NCI-H1092 treated with DMSO at 0.1 percent for 48 hours (cell line): Measurements from ENCODE around the gene LCN10.
A peak's percentile ranks its signal among the peaks of the same experiment; 100 is the strongest.

Source experiments
- DNase-seq: peaks from one replicate; lab custom pipeline; 2025; lab: John Stamatoyannopoulos, UW

Gene LCN10

DNA sequence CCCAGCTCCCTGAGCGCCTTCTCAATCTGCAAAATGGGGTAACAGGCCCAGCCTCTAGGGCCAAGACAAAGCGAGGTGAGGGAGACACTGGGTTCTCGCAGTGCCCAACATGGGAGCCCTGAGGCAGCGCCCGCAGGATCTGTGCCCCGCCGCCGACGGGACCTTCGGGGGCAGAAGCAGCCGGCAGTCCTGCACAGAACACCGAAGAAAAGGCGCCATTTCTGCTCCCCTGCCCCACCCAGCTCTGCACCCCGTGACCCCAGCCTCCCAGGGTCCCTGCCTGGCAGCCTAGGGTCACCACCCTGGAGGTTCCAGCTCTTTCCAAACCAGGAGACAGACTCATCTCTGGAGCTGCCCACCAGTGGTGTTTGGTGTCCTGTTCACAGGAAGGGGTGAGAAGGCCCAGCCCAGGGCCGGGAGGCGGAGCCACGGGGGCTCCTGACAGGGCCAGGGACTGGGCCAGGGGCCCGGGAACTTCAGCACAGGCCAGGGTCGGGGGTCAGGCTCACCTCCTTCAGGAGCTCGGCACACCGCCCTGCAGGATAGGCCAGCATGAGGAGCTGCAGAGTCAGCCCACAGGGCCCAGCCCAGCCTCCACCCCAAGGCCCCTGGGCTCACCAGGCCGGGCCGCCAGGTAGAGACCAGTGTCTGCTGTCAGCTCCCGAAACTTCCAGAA lies 12.0 kb upstream of the LCN10 start:
- no peak for DNase-seq

DNA sequence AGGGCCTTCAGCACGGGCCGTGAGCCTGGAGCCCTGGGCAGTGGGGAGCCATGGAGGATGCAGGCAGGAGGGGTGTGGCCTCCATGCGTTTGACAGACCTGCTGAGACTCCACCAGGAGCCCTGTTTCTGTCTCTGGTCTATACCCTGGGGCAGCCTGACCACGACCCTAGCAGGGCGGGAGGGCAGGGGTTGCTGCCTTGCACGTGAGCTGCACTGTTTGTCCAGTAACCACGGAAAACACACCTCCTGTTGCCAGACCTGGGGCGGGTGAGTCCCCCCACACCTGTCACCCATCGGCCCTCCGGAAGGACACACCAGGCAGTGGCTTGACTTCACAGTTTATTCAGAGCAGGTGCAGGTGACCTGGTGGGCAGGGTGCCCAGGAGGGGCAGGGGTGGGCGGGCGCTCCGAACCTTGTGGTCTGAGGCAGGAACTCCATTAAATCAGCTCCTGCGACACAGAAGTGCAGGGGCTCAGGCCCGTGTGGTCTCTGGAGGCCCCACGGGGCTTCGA lies 11.4 kb upstream of the LCN10 start:
- peak; percentile 6 for DNase-seq

DNA sequence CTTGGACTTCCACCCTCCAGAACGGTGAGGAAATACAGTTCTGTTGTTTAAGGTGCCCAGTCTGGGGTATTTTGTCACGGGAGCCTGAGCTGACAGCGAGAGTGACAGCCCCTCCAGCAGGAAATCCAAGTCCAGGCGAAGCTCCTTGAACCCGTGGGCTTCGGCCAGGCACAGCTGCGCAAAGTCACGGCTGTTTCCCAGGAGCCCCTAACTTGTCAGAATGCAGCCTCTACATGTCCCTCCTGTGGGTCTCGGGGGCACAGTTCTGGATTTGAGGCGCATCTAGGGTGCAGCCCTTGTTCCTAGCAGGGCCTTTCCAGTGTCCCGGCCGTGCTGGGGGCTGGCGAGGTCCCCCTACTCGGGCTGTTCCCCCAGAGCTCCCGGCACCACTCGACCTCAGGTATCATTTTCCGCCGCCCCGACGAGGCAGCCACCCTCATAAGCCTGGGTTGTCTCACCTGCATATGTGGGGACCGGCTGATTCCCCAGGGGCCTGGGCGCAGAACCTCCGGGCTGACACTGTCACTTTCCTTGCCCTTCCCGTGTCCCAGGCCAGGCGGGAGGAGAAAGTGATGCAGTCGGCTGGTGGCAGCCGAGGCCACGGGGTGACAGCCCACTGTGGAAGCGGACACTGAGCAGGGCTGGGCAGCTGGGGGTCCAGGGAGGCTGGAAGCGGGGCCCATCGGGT lies 10.8 kb upstream of the LCN10 start:
- DNase-seq, result no peak

DNA sequence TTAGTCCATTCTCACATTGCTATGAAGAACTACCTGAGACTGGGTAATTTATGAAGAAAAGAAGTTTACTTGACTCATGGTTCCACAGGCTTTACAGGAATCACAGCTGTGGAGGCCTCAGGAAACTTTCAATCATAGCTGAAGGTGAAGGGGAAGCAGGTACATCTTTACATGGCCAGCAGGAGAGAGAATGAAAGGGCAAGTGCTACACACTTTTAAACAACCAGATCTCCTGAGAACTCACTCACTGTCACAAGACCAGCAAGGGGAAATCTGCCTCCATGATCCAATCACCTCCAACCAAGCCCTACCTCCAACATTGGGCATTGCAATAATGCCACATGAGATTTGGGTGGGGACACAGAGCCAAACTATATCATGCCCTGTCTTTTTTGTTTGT lies 9.1 kb upstream of the LCN10 start:
- DNase-seq, result no peak

DNA sequence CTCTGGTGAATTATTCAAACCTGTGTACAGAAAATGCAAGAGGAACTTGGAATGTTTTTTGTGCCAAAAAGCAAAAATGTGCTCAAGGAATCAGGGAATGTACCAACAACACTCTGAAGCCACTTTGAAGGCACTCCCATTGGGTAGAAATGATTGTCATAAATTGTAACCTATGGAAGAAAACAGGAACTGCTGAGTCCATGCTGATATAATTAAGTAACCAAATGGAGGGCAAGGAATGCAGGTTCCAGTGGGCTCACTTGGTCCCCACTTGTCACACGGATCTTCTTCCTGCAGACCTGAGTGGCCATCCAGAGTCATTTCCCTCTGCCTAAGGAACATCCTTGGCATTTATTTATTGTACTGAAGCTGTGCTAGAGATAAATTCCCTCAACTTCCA lies 8.5 kb upstream of the LCN10 start:
- DNase-seq, result no peak

DNA sequence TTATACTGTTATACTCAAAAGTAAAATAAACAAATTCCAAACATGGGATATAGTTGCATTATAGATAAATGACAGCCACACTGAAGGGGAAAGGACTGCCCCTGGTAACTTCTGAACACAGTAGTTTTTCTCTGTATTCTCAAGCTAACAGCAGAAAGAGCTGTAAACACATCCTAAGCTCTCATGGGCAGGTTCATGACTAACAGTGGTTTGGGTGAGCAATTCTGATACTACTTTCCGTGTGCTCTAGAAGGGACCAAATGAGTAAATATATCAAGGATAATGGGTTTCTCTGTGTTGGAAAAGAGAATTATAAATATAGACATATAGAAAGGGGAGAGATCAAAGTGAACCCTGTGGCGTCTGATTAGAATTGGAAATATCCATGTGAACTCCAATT lies 7.8 kb upstream of the LCN10 start:
- no peak for DNase-seq

DNA sequence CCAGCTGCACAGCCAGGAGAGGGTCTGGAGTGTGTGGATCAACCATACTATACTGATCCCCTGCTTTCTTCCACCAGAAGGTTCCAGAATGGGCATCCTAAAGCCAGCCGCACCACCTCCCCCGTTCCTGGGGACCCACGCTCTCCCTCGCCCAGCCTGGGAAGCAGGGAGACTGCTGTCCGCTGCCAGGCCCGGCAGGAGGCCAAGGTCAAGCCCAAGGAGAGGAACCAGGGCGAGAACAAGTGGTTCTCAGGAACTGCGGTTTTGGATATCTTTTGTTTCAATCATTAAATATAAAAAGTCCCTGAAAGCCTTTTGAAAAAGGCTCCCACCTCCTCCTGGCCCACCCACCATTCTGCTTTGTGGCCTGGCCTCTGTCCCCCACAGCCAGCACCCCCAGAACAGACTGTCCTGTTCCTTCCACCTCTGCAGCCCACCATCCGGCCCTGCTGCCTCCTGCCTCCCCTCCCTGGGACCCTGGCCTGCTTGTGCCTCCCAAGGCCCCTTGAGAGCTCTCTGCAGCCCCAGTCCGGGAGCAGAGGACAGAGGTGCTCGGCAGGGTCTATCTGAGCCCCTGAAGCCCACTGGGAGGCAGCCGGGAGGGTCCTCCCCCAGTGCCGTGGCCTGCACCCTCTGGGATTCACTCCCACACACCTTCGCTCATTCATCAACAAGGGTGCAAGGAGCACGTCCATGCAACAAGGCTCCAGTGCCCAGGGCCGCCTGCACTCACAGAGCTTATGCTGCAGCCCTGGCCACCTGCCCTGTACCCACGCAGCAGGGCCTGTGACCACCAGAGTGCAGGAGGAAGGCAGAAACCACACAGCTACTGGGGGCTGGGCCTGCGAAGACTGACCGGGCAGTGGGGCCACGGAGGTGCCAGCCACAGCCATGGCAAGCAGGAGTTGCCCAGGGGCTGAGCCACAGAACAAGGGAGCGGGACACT lies 6.2 kb upstream of the LCN10 start:
- no peak for DNase-seq

DNA sequence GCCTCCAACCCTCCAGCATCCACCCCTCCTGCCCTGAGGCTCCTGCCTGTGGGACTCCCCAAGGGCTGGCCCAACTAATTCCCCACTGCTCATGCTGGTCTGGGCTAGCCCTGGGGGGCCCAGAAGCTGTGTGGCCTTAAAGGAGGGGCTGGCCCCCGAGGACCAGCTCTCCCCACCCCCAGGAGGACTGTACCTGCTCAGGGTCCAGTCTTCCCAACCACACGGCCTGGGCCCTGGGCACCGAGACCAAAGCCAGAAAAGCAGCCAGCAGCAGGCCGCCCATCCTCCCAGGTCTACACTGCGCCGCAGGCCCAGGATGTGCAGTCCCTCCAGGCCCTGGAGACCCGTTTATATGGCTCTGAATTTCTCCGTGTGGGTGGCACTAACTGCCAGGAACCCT lies 5.5 kb upstream of the LCN10 start, which contains the start of gene LCN6:
TSS of gene LCN6 (minus strand) at position 325 of the 400 bp plus-strand sequence. CDS start at position 283, 42 bp downstream.
- DNase-seq, result no peak

DNA sequence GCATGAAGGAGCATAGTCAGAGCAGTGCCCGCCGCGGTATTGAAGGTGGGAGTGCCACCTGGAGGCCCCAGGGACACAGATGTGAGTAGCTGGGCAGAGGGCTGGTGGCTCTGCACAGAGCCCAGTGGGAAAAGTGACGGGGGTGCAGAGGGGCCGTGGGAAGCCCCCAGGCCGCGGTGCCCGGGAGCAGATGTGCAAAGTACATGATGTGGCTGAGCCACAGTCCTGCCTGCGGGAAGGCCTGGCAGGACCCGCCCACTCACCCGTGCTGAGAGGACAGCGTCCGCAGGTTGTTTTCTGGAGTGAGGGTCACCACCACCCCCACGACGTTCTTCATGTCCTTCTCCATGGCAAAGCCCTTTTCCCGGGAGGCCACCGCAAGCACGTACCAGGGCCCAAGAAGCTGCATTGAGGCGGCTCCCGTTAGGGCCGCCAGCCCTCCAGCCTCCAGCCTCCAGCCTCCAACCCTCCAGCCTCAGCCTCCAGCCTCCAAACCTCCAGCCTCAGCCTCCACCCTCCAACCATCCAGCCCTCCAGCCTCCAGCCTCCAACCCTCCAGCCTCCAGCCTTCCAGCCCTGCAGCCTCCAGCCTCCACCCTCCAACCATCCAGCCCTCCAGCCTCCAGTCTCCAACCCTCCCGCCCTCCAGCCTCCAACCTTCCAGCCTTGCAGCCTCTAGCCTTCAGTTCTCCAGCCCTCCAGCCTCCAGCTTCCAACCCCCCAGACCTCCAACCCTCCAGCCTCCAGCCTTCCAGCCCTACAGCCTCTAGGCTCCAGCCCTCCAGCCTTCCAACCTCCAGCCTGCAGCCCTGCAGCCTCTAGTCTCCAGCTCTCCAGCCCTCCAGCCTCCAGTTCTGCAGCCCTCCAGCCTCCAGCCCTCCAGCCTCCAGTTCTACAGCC lies 4.7 kb upstream of the LCN10 start:
- DNase-seq, result no peak

DNA sequence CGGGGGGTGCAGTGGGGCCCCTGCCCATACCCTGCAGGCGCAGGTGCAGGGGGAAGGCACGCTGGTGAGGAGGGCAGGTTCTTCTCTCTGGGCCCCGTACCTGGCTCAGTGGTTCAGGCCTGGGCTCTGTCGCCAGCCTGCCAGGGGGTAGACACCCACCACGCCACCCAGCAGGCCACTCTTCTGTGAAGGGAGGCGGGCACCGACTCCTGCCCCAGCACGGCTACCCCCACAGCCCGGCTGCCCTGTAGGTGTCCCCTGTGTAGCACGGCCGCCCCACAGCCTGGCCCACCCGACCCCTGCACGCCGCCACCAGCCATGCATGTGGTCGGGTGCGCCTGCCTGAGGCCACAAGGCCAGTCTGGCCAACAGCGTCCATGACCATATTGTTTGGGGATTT lies 3.9 kb upstream of the LCN10 start:
- DNase-seq, result no peak

DNA sequence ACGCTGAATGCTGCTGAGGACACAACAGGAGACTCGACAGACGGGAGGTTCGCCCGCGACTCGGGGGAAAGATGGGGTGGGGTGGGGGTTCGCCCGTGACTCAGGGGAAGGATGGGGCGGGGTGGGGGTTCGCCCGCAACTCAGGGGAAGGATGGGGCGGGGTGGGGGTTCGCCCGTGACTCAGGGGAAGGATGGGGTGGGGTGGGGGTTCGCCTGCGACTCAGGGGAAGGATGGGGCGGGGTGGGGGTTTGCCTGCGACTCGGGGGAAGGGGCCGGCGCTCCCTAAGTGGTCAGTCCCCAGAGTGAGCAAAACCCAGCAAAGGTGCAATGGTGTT lies 3.4 kb upstream of the LCN10 start:
- no peak for DNase-seq

DNA sequence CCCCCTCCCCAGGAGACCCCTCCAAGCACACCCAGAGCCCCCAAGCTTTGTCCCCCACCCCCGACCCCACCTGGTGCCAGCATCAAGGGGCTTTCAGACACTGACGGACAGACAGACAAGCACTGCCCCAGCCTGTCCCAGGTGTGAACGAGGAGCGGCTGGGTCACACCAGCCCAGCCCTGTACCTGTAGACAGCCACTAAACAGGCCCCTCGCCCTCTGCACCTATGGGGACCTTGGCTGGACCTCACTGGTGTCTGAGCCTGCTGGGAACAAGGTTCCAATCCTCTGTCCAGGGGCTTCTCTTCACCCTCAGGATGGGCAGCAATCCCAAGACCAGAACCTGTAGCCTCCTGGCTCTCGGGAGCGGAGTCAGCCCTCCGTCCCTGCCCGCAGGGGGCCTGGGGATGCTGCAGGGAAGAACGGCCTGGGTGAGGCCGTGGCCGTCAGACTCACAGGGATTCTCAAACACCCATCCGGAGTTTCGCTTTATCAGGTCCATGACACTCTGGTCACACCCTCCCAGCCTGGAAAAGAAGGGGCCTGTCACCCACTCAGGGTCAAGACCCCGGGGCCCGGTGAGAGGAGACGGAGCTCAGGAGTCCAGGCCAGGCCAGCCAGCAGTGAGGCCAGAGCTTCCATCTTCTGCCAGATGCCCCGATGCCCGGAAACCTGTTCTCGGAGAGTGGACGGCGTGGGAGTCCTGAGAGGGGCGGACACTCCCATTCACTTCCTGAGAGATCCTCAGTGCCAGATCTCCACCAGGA lies 2.8 kb upstream of the LCN10 start:
- no peak for DNase-seq

DNA sequence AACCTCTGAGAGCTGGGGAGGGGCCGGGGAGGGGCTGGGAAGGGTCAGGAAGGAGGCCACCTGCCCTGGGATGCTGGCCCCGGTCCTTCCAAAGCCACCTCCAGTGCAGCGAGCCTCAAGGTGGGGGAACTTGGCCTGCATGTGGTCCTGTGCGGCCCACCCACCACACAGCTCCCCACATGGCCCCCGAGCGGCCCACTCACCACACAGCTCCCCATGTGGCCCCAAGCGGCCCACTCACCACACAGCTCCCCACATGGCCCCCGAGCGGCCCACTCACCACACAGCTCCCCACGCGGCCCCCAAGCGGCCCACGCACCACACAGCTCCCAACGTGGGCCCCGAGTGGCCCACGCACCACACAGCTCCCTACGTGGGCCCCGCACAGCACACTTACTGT lies 2.0 kb upstream of the LCN10 start:
- no peak for DNase-seq

DNA sequence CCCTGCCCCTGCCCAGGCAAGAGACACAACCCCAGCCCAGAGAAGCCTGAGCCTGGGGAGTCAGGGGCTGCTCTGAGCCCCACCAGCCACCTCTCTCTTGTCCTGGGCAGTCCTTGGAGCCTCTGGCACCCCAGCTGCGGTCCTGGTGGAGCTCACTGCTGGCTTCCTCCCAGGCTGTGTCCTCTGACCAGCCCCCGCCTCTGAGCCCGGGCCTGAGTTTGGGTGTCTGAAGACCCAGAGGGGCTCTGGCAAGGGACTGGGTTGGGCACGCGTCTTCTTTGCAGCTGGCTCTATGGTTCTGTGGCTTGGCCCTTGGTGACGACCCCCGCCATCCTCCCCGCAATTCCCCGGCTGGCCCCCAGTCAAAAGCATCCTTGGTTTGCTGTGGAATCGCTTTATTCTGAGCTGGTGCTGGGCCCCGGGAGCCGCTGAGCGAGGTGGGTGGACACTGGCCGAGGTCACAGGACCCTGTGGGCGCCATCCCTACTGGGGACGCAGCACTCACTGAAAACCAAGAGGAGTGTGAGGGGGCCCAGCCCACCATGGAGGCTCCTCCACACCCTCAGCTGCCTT lies 985 bp upstream of the LCN10 start:
- no peak for DNase-seq

DNA sequence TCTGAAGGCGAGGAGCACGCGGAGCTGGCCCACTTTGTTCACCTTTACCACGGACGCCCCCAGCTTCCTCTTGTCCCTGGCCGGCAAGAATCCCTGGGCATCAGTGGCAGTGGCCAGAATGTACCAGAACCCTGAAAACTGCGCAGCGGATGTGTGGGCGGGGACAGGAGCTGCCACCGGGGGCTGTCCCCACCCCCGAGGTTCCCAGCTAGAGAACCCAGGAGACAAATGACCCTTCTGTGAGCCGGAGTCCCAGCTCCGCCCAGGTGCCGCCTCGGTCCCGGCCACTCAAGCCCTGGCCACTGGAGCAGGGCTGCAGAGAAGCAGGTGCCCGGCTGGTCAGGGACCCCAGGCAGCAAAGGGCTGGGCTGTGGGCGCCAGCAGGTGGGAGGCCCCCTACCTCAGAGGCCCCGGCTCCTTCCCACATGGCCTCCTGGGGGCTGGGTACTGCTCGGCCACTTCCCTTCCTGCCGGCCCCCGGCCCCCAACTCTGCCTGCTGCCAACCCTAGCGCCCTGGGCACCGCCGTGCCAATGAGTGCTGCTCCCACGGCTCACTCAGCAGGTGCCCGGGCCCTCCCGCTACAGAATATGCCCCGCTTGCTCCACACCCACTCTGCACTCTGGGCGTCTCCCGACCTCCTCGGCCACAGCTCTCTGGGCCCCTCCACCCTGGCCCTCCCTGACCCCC lies 713 bp downstream of the LCN10 start:
- no peak for DNase-seq

DNA sequence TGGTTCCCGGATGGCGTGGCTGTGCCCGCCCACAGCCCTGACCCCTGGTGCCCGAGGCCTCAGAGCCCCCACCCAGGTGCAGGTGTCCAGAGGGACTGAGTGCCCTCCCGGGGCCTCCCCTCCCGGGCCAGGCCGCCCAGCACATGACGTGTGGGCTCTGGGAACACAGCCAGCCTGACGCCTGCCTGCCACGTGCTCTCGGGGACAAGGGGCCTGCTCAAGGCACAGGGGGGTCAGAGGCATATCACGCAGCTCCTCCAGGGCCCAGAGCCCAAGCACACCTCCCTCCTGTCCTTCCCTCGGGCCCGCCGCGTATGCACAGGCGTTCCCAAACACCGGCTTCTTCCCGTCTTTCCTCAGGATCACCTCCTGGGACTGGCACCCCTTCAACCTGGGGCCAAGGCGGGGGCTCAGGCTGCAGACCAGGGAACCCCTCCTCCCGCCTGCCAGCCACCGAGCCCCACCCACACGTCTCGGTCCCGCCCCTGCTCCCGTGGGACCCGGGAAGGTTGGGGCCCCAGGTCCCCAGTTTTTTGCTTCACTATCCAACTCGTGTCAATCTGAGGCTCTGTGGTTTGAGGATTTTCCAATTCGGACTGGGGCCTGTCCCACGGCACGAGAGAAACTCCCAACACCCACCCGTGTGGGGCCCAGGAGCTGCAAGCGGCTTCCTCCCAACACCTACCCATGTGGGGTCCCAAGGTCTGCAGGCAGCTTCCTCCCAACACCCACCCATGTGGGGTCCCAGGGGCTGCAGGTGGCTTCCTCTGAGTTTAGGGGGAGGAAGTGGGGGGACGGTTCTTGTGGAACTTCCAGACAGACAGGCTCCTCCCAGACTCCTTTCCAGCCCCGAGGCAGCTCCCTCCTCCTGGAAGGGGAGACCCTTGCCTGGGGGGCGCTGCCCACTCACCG lies 1.5 kb downstream of the LCN10 start:
- DNase-seq, result peak; percentile 9

DNA sequence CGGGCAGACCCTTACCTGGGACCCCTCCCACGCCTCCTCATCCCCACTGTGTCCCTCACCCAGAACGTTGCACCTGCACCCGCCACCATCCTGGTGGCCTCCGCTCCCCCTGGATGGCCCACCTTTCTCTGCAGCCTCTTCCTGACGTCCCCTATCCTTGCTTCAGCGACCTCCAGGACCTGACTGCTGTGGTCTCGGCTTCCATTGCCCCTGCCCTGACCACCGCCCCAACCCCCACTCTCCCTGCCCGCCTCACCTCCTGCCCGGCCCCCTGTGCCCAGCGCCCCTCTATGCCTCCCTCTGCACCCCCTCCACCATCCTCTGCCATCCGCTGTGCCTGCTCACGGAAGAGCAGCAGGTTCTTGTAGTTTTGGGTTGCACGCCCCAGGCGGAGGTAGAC lies 2.2 kb downstream of the LCN10 start:
- DNase-seq, result no peak

DNA sequence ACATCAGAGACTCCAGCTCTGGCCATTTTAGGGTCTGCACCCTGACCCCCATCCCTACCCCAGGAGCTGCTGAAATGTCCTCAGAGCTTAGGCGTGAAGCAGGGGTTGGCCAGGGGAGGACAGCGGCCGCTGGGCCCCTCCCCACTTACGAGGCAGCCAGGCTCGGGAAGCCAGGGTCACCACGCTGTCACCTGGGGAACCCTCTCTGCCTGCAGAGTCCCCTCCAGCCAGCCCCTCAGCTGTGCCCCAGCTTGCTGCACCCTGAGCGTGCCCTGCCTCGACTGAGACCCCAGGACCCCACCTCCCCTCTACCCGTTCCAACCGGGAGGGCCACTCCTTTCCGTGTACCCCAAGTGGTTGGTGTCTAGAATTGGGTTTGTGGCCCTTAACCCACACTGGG lies 2.7 kb downstream of the LCN10 start:
- DNase-seq, result no peak

DNA sequence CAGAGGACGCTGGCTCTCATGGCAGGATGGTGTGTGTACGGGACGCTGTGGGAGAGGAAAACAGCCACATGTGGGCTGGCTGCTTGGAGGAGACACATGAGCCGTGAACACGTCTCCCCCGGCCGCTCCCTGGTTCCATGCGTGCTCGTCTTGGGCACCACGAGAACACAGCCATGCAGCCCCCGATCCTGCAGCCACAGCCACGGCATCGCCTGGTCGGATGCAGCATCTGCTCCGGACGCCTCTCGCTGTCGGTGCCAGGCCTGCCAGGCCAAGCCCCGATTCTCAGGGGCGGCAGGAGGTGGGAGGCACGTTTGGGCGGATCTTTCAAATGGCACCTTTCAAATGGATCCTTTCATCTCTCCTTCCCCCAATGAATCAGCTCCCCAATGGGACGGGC lies 3.2 kb downstream of the LCN10 start:
- no peak for DNase-seq
